ENCODE measurements around the gene MUS81. TPM values are rescaled to one million over a fixed set of nuclear protein-coding genes. Genes with fewer than 3 reads are reported as not detected.

The MUS81 gene
- polyA plus RNA-seq, 3 donors = 29.7 to 60.6 (median 40.3) TPM

DNA sequence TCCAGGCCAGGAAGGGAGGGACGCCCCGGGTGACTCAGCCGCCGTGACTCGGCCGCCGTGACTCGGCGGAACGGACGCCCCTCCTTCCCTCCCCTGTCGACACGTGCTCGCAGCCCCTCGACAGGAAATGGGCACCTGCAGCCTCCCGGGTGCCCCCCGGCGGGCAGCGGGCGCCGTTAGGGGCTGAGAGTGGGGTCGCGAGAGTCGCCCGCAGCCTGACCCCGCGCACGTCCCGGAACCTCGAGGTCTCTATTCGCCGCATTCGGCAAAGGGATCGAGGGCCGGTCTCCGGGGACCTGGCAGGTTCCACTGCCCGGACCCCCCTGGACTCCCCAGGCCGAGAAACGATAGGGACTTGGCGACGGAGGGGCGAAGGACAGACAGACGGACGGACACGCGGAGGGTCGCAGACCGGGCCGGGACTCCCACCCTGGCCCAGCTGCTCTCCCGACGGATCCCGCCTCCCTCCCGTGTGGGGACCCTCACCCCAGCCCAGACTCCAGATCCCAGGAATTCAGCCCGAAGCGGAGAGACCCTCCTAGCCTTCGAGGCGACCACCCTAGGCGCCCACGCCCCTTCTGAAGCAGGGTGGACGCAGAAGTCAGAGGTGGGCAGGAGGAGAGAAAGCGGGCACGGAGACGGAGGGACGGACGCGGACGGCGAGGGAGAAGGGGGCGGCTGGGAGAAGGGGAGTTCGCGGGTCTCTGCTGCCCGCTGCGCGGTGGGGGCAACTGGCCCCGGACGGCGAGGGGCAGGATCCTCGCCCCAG is 39.3 kb downstream of the MUS81 start:
- 1 to 2% (median 2%) methylated on average over 64 to 78 of the region's 78 CpGs for WGBS, 3 donors
- no peak overlapping the region for H3K27ac ChIP-seq (ENCODE audit: low read depth, low read length)

DNA sequence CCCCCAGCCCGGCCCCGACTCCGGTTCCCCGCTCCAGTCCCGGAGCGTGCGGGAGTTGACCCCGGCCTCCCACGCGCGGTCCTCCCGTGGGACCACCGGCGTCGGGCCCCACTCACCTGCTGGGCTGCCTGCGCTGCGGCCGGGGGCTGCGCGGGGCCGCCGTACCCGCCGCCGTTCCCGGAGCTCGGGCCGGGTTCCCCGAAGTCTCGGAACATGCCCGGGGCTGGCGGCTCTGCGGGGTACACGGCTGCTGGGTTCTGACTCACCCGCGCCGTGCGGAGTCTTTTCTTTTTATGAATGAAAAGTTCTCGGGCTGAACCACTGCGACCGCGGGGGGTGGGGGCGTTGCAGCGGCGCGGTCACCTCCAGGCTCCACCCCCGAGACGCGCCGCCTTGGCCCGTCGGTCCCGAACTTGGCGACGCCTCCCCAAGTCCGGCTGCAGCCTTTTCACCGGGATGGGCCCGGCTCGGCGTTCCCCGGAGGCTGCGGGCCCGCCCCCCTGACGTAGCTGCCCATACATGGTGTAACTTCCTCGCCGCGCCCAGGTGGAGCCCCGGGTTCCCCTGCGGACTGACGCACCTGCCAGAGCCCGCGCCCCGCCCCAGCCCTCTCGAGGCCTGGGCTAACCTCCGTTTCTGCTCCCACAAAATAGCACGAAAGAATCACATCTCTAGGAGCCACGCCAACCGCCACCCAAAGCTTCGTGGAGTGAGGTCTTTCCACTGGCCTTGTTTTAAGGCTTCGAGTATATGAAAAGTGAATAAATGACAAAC is 40.1 kb downstream of the MUS81 start, which contains the start of gene FOSL1:
FOSL1 (minus strand) TSS at position 264 of the 774 bp plus-strand sequence; CDS start at position 215, 49 bp downstream.
- no peak within 1 kb of the TSS for H3K27ac ChIP-seq (ENCODE audit: low read depth, low read length)
- WGBS, 3 donors = 1 to 3% (median 2%) methylated on average over 68 to 80 of the region's 80 CpGs

DNA sequence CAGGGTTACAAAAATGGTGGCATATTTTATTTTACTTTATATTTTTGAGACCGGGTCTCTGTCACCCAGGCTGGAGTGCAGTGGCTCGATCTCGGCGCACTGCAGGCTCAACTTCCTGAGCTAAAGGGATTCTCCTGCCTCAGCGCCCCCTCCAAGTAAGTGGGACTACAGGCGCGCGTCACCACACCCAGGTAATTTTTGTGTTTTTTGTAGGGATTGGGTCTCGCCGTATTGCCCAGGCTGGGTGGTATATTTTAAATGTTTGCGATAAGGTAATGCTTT is 40.6 kb downstream of the MUS81 start:
- H3K27ac ChIP-seq (ENCODE audit: low read depth, low read length) = no peak overlapping the region
- WGBS, 3 donors = 73 to 83% (median 75%) methylated on average over 11 of the region's 11 CpGs

DNA sequence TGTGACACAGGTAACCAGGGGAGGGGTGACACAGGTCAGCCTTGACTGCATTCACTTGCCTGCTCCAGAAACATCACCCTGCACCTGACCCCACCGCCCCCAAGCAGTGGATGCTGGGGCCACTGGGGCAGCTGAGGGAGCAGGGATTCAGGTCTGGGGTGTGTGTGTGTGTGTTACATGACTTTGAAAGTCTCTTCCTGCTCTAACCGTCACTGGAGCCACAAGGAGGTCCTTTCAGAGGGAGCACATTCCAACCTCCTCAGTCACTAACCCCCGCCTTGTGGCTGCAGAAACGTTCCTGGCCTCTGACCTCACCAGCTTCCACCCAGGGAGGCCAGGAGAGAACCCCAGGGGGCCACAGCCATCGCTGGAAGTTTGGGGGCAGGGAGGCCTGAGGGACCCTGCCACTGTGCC is 42.8 kb downstream of the MUS81 start:
- WGBS, 3 donors = 22 to 51% (median 26%) methylated on average over 5 of the region's 5 CpGs
- H3K27ac ChIP-seq (ENCODE audit: low read depth, low read length) = no peak overlapping the region

DNA sequence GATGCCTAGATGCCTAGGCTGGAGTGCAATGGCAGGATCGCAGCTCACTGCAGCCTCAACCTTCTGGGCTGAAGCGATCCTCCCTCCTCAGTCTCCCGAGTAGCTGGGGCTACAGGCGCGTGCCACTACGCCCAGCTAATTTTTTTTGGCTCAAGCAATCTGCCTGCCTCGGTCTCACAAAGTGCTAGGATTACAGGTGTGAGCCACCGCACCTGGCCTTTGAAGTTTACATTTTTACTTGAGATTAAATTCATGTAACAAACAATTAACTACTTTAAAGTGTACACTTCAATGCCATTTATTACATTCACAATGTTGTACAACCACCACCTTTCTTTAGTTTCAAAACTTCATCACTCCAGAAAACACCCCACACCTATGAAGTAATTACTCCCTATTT is 43.5 kb downstream of the MUS81 start:
- H3K27ac ChIP-seq (ENCODE audit: low read depth, low read length) = no peak overlapping the region
- 65 to 82% (median 74%) methylated on average over 8 of the region's 8 CpGs for WGBS, 3 donors

DNA sequence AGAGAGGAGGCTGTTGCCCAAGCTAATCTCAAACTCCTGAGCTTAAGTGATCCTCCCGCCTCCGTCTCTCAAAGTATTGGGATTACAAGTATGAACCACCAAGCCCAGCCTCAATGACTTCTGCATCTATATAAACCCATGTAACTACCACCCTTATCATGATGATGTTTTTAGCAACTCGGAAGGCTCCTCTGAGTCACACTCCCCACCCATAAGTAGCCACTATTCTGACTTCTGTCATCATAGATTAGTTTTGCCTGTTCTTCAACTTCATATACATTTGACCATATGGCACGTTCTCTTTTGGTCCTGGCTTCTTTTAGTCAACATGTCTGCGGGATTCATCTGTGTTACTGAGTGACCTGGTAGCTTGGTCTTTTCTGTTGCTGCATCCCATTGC is 46.4 kb downstream of the MUS81 start:
- H3K27ac ChIP-seq (ENCODE audit: low read depth, low read length) = no peak overlapping the region
- 84 to 88% (median 88%) methylated on average over 5 of the region's 5 CpGs for WGBS, 3 donors

DNA sequence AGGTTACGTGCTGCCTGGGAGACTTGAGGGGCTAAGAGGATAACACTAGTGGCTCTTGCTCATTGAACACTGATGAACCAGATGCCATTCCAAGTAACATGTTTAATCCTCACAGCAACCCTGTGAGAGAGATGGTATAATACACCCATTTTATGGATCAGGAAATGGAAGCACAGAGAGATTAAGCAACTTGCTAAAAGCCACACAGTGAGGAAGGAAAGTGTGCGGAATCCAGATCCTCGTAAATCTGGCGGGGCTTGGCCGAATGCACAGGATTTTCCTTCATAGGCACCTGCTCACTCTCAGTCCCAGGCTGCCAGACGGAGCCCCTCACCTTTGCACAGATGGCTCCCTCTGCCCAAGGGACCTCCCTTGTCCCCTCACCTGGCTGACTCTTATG is 47.6 kb downstream of the MUS81 start:
- H3K27ac ChIP-seq (ENCODE audit: low read depth, low read length) = no peak overlapping the region
- WGBS, 3 donors = 75 to 81% (median 80%) methylated on average over 6 of the region's 6 CpGs

DNA sequence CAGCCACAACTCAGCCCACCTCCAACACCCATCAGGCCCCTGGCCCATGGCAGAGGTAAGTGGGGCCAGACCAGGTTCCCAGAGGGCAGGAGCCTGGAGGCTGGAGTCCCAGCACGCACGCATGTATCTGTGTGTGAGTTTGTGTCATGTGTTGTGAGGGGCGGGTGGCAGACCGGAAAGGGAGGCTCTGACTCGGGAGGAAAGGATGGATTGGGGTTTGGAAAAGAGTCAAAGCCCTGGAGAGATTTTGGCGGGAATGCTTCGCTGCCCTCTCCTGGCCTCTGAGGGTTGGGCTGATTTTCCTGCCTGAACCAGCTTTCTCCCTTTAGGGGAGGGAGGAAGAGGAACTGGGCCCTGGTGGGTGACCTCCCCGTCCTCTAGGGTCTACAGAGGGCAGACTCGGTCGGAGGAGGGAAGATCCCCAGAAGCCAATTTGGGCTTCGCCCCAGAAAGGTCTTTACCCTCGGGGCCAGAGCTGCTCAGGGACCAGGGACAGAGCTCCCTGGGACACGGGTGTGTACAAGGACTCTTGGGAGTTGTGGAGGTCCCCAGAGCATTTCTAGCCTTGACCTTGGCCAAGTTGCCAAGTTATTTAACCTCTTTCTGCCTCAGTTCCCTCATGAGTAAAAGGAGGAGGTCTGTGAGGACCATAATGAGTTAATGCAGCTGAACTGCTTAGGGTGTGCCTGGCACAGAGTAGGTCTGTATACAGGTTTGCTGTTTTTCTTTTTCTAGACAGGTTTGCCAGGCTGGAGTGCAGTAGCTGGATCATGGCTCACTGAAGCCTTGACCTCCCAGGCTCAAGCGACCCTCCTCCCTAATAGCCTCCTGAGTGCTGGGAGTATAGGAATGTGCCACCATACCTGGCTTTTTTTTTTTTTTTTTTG is 51.7 kb downstream of the MUS81 start:
- no peak overlapping the region for H3K27ac ChIP-seq (ENCODE audit: low read depth, low read length)

DNA sequence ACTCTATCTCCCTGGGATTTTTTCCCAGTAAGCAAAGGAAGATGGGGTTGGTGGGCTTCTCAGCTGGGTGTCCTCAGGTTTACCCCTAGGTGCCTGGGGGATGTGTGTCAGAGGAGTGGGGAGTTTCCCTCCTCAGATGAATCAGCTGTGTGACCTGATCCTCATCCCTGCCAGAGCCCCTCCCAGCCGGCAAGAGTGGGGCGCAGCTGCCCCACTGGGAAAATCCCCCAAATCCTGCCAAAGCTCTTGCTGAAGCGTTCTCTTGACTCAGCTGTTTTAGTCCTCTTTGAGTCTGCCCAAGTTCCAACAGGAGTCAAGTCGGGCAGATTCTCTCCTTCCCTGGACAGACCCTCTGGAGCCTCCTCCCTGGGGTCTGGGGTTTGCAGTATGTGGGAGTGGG is 52.6 kb downstream of the MUS81 start:
- no peak overlapping the region for H3K27ac ChIP-seq (ENCODE audit: low read depth, low read length)

More for the DNA sequence above, 51.7 kb downstream of the MUS81 start:
- 18 to 22% (median 19%) methylated on average over 14 of the region's 14 CpGs for WGBS, 3 donors

DNA sequence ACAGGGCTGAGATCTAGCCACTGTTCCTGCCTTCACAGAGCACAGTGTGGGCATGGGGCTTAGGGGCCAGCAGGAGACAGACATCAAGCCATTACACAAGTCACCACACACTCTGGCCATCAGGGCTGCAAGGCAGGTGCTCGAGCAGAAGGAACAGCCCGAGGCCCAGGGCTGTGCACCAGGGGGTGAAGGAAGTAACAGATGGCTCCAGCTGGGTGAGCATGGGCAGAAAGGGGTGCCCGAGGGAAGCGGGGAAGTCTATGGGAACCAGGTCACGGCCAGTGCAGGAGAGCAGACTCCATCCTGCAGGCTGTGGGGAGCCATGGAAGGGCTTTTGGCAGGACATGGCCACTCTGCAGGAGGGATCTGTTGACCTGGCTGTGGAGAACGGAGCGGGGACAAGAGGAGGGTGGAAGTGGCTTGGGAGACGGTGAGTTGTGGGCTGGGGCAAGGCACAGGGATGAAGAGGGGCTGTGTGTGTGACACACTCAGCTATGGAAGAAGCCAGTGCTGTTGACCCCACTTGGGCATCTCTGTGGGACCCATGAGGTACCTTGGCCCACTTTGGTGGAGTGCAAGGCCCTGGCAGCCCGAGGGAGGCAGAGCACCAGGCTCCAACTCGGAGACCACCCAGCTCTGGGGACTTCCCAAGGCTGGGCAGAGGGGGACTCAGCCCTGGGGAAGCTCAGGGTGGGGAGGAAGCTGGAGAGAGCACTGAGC is 55.0 kb downstream of the MUS81 start:
- H3K27ac ChIP-seq (ENCODE audit: low read depth, low read length) = no peak overlapping the region
- 46 to 63% (median 52%) methylated on average over 10 of the region's 10 CpGs for WGBS, 3 donors

More for the DNA sequence above, 52.6 kb downstream of the MUS81 start:
- WGBS, 3 donors = 45 to 71% (median 48%) methylated on average over 4 of the region's 4 CpGs

DNA sequence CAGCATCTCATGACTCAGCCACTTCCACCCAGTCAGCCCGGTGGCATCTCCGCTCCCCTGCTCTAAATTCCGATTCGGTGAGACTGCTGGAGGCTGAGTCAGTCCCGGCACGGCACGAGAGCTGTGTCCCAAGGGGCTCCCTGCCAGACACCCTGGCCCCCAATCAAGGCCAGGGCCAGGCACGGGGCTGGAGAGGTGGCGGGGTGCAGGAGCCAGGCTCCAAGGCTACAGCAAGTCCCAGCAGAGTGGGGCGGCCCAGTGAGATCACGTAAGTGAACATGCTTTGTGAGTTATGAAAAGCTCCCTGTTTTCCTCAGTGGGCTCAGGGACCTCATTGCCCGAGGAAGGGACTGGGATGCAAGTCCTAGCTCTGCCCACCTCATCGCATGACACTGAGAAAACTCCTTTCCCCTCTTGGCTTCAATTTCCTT is 55.6 kb downstream of the MUS81 start:
- H3K27ac ChIP-seq (ENCODE audit: low read depth, low read length) = no peak overlapping the region
- 14 to 52% (median 18%) methylated on average over 11 to 13 of the region's 13 CpGs for WGBS, 3 donors

Other genes starting within 250 kb of the MUS81 start
- 10 to 100 TPM; 21.4 to 85.5 (median 66.0) TPM for gene MAP3K11, start 246.2 kb upstream of the MUS81 start, polyA plus RNA-seq
- 10 to 100 TPM; 11.1 to 16.8 (median 13.3) TPM for gene PCNX3, start 244.7 kb upstream of the MUS81 start, polyA plus RNA-seq
- 100 to 1,000 TPM in 1 of 3 donors, 10 to 100 TPM in 2; 23.7 to 105 (median 36.3) TPM for gene SIPA1, start 222.3 kb upstream of the MUS81 start, polyA plus RNA-seq
- gene RELA, start 197.5 kb upstream of the MUS81 start, polyA plus RNA-seq = 10 to 100 TPM; 30.8 to 61.2 (median 50.4) TPM
- 10 to 100 TPM; 41.6 to 55.1 (median 50.6) TPM for gene KAT5, start 148.2 kb upstream of the MUS81 start, polyA plus RNA-seq
- 100 to 1,000 TPM in 1 of 3 donors, 10 to 100 TPM in 2; 41.9 to 103 (median 88.3) TPM for gene RNASEH2C, start 139.6 kb upstream of the MUS81 start, polyA plus RNA-seq
- 10 to 100 TPM in 2 of 3 donors, 1 to 10 TPM in 1; 7.4 to 22.6 (median 10.0) TPM for gene AP5B1, start 79.5 kb upstream of the MUS81 start, polyA plus RNA-seq
- under 1 TPM in 2 of 3 donors, not detected in 1; 0.21 to 0.68 TPM for gene OVOL1, start 73.4 kb upstream of the MUS81 start, polyA plus RNA-seq
- gene SNX32, start 26.5 kb upstream of the MUS81 start, polyA plus RNA-seq = under 1 TPM in 2 of 3 donors, not detected in 1; 0.34 to 0.41 TPM
- gene CFL1, start 2.3 kb upstream of the MUS81 start, polyA plus RNA-seq = 100 to 1,000 TPM; 206 to 826 (median 597) TPM
- 100 to 1,000 TPM in 1 of 3 donors, 10 to 100 TPM in 2; 16.6 to 103 (median 62.4) TPM for gene EFEMP2, start 12.4 kb downstream of the MUS81 start, polyA plus RNA-seq
- gene CTSW, start 19.4 kb downstream of the MUS81 start, polyA plus RNA-seq = 1 to 10 TPM in 2 of 3 donors, under 1 TPM in 1; 0.26 to 2.7 (median 2.6) TPM
- gene FIBP, start 28.0 kb downstream of the MUS81 start, polyA plus RNA-seq = 10 to 100 TPM; 31.2 to 68.7 (median 56.9) TPM
- 10 to 100 TPM; 18.1 to 75.3 (median 28.1) TPM for gene CCDC85B, start 30.2 kb downstream of the MUS81 start, polyA plus RNA-seq
- gene FOSL1, start 40.0 kb downstream of the MUS81 start, polyA plus RNA-seq = 100 to 1,000 TPM in 1 of 3 donors, 10 to 100 TPM in 1, 1 to 10 TPM in 1; 1.5 to 100 (median 28.1) TPM
- 10 to 100 TPM; 20.5 to 35.3 (median 29.1) TPM for gene C11orf68, start 58.6 kb downstream of the MUS81 start, polyA plus RNA-seq
- gene DRAP1, start 59.0 kb downstream of the MUS81 start, polyA plus RNA-seq = 100 to 1,000 TPM in 2 of 3 donors, 10 to 100 TPM in 1; 46.7 to 142 (median 107) TPM
- gene TSGA10IP, start 85.0 kb downstream of the MUS81 start, polyA plus RNA-seq = not detected
- 10 to 100 TPM; 26.9 to 51.8 (median 36.5) TPM for gene SART1, start 101.3 kb downstream of the MUS81 start, polyA plus RNA-seq
- 10 to 100 TPM; 12.0 to 20.8 (median 12.9) TPM for gene EIF1AD, start 141.7 kb downstream of the MUS81 start, polyA plus RNA-seq
- gene BANF1, start 142.1 kb downstream of the MUS81 start, polyA plus RNA-seq = 100 to 1,000 TPM in 2 of 3 donors, 10 to 100 TPM in 1; 75.9 to 175 (median 123) TPM
- under 1 TPM in 2 of 3 donors, not detected in 1; 0.28 to 0.84 TPM for gene CST6, start 151.6 kb downstream of the MUS81 start, polyA plus RNA-seq
- under 1 TPM in 2 of 3 donors, not detected in 1; 0.02 to 0.16 TPM for gene CATSPER1, start 166.0 kb downstream of the MUS81 start, polyA plus RNA-seq
- gene GAL3ST3, start 188.7 kb downstream of the MUS81 start, polyA plus RNA-seq = under 1 TPM in 1 of 3 donors, not detected in 2; 0.64 TPM
- gene SF3B2, start 191.9 kb downstream of the MUS81 start, polyA plus RNA-seq = 100 to 1,000 TPM in 1 of 3 donors, 10 to 100 TPM in 2; 95.6 to 110 (median 98.5) TPM
- gene PACS1, start 209.8 kb downstream of the MUS81 start, polyA plus RNA-seq = 10 to 100 TPM; 16.6 to 29.4 (median 26.5) TPM